DOHH2 (cell line): ENCODE data around the gene AHCY.
A peak's percentile ranks its signal among the peaks of the same experiment; 100 is the strongest.
"Not testable (repeated sequence)": the region's sequence is repeated elsewhere in the genome, so short reads cannot be mapped to it uniquely, and the experiment has no call there.

Experiments used
- H3F3A ChIP-seq: fragments of 200-600 bp; sonication (generic), shearing (Covaris generic); 2 replicates; pipeline ENCODE4 v1.6.0; 2016; ENCODE audit warnings: antibody characterized with exemption, mild to moderate bottlenecking; ENCODE audit not compliant: control insufficient read depth, insufficient read depth
- H3K27ac ChIP-seq: fragments of 200-600 bp; sonication (generic); 2 replicates; pipeline ENCODE4 v1.5.1; 2014; ENCODE audit warnings: low read depth, mild to moderate bottlenecking, low read length, moderate library complexity
- H3K27me3 ChIP-seq: fragments of 200-600 bp; sonication (generic); 2 replicates; pipeline ENCODE4 v1.6.1; 2014; ENCODE audit warnings: mild to moderate bottlenecking, low read length, mixed read lengths; ENCODE audit not compliant: control insufficient read depth
- H3K36me3 ChIP-seq: fragments of 200-600 bp; sonication (generic); 2 replicates; pipeline ENCODE4 v1.6.1; 2014; ENCODE audit warnings: mild to moderate bottlenecking, low read length, moderate library complexity, mixed read lengths; ENCODE audit not compliant: control insufficient read depth
- H3K4me1 ChIP-seq: fragments of 200-600 bp; sonication (generic); 2 replicates; pipeline ENCODE4 v1.6.1; 2014; ENCODE audit warnings: mild to moderate bottlenecking, low read length, mixed read lengths; ENCODE audit not compliant: control insufficient read depth
- H3K4me2 ChIP-seq: fragments of 200-600 bp; sonication (generic); 2 replicates; pipeline ENCODE4 v1.6.0; 2014; ENCODE audit warnings: mild to moderate bottlenecking, low read length, moderate library complexity
- H3K4me3 ChIP-seq: fragments of 200-600 bp; sonication (generic); 2 replicates; pipeline ENCODE4 v1.5.1; 2014; ENCODE audit warnings: mild to moderate bottlenecking, low read length, mixed read lengths
- H3K79me2 ChIP-seq: fragments of 200-600 bp; sonication (generic); 2 replicates; pipeline ENCODE4 v1.6.1; 2014; ENCODE audit warnings: mild to moderate bottlenecking, low read length, mixed read lengths; ENCODE audit not compliant: control insufficient read depth
- H3K9me2 ChIP-seq: fragments of 200-600 bp; sonication (generic); replicated peaks from 2 replicates; pipeline ENCODE4 v1.6.1; 2014; ENCODE audit warnings: mild to moderate bottlenecking, low read length, mixed read lengths; ENCODE audit not compliant: control insufficient read depth
- H3K9me3 ChIP-seq: fragments of 200-600 bp; sonication (generic); 2 replicates; pipeline ENCODE4 v1.6.1; 2014; ENCODE audit warnings: antibody characterized with exemption, low read length, mixed read lengths; ENCODE audit not compliant: control insufficient read depth, insufficient read depth
- H4K20me1 ChIP-seq: fragments of 200-600 bp; sonication (generic); 2 replicates; pipeline ENCODE4 v1.6.0; 2014; ENCODE audit warnings: low read depth, mild to moderate bottlenecking, antibody characterized with exemption, low read length, moderate library complexity; ENCODE audit not compliant: control insufficient read depth, insufficient read depth
- CTCF ChIP-seq: fragments of 200-600 bp; sonication (generic); IDR thresholded peaks from one replicate; pipeline ENCODE4 v1.5.1; 2014; ENCODE audit warnings: antibody characterized with exemption, mild to moderate bottlenecking, low read depth, low read length; ENCODE audit not compliant: poor library complexity, severe bottlenecking
- EZH2phosphoT487 ChIP-seq: fragments of 200-600 bp; sonication (generic); IDR thresholded peaks from 2 replicates; pipeline ENCODE4 v1.6.1; 2017; ENCODE audit warnings: borderline replicate concordance, mild to moderate bottlenecking, antibody characterized with exemption, low read length, moderate library complexity, mixed read lengths

The AHCY gene

GRCh38 chr20:34345402-34345736, 42.2 kb upstream of the AHCY start:
- H3K4me1 ChIP-seq, result peaks cover 15% of the 10 kb centered on the region
- no peaks in the 10 kb centered on the region for H3K9me3 ChIP-seq
- no peaks in the 10 kb centered on the region for H3K36me3 ChIP-seq
- H3K27me3 ChIP-seq, result no peaks in the 10 kb centered on the region
- no peak overlapping the region for H3K27ac ChIP-seq
- no peak for TF ChIP-seq EZH2phosphoT487
- no peak for TF ChIP-seq CTCF
- H3K4me3 ChIP-seq, result no peak overlapping the region
- H3K4me2 ChIP-seq, result no peak overlapping the region
- no peaks in the 10 kb centered on the region for H3K79me2 ChIP-seq
- no peaks in the 10 kb centered on the region for H4K20me1 ChIP-seq
- peaks cover 12% of the 10 kb centered on the region for H3F3A ChIP-seq
- no peaks in the 10 kb centered on the region for H3K9me2 ChIP-seq

DNA sequence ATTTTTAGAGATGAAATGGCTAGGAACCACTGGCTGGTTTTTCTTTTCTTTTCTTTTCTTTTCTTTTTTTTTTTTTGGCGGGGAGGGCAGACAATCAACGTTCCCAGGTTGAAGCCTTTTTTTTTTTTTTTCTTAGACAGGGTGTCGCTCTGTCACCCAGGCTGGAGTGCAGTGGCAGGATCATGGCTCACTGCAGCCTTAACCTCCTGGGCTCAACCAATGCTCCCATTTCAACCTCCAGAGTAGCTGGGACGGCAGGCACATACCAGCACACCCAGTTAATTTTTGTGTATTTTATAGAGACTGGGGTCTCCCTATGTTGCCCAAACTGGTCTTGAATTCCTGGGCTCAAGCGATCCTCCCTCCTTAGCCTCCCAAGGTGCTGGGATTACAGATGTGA, 41.1 kb upstream of the AHCY start:
- H3K79me2 ChIP-seq, result no peaks in the 10 kb centered on the region
- no peaks in the 10 kb centered on the region for H4K20me1 ChIP-seq

GRCh38 chr20:34343458-34344211, 40.5 kb upstream of the AHCY start:
- H4K20me1 ChIP-seq, result no peaks in the 10 kb centered on the region
- H3K9me3 ChIP-seq, result no peaks in the 10 kb centered on the region
- peaks cover 25% of the 10 kb centered on the region for H3F3A ChIP-seq
- H3K4me1 ChIP-seq, result peaks cover 31% of the 10 kb centered on the region
- no peaks in the 10 kb centered on the region for H3K36me3 ChIP-seq
- H3K9me2 ChIP-seq, result no peaks in the 10 kb centered on the region
- no peaks in the 10 kb centered on the region for H3K27me3 ChIP-seq
- H3K79me2 ChIP-seq, result no peaks in the 10 kb centered on the region
- no peak overlapping the region for H3K27ac ChIP-seq
- H3K4me3 ChIP-seq, result no peak overlapping the region
- no peak overlapping the region for H3K4me2 ChIP-seq
- TF ChIP-seq CTCF (no peak), EZH2phosphoT487 (no peak)

More for the DNA sequence above, 41.1 kb upstream of the AHCY start:
- no peaks in the 10 kb centered on the region for H3K27me3 ChIP-seq
- H3K36me3 ChIP-seq, result no peaks in the 10 kb centered on the region
- TF ChIP-seq CTCF (no peak), EZH2phosphoT487 (no peak)
- H3K27ac ChIP-seq, result no peak overlapping the region
- H3K4me2 ChIP-seq, result no peak overlapping the region
- no peaks in the 10 kb centered on the region for H3K9me3 ChIP-seq
- H3K4me3 ChIP-seq, result no peak overlapping the region
- no peaks in the 10 kb centered on the region for H3K9me2 ChIP-seq
- peaks cover 25% of the 10 kb centered on the region for H3K4me1 ChIP-seq
- peaks cover 20% of the 10 kb centered on the region for H3F3A ChIP-seq

DNA sequence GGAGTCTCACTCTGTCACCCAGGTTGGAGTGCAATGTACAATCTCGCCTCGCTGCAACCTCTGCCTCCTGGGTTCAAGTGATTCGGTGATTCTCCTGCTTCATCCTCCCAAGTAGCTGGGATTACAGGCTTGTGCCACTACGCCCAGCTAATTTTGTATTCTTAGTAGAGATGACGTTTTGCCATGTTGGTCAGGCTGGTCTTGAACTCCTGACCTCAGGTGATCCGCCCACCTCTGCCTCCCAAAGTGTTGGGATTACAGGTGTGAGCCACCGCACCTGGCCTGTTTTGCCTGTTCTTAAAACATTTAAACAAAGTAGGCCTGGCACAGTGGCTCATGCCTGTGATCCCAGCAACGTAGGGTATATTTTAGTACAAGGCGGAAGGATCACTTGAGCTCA, 38.0 kb upstream of the AHCY start:
- H3K27ac ChIP-seq, result not testable (repeated sequence)

DNA sequence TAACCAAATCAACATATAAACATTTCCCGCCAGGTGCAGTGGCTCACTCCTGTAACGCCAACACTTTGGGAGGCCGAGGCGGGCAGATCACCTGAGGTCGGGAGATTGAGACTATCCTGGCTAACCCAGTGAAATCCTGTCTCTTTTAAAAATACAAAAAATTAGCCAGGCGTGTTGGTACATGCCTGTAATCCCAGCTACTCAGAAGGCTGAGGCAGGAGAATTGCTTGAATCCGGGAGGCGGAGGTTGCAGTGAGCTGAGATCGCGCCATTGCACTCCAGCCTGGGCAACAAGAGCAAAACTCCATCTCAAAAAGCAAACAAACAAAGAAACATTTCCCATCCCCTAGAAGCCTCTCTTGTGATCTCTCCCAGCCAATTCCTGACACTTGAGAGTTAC, 37.6 kb upstream of the AHCY start:
- H3F3A ChIP-seq, result peaks cover 37% of the 10 kb centered on the region
- H3K4me3 ChIP-seq, H3K36me3 ChIP-seq, H3K4me2 ChIP-seq, H4K20me1 ChIP-seq, H3K9me2 ChIP-seq, H3K9me3 ChIP-seq, H3K79me2 ChIP-seq, H3K27me3 ChIP-seq: not testable (repeated sequence)
- H3K4me1 ChIP-seq, result peaks cover 60% of the 10 kb centered on the region
- H3K27ac ChIP-seq, result peak overlapping the region; percentile 93; the same call in 1 of the 2 replicates

More for the DNA sequence above, 38.0 kb upstream of the AHCY start:
- H3K4me3 ChIP-seq, H3K36me3 ChIP-seq, H3K79me2 ChIP-seq, H4K20me1 ChIP-seq, H3K9me3 ChIP-seq, H3K27me3 ChIP-seq, H3K4me2 ChIP-seq, H3K9me2 ChIP-seq: not testable (repeated sequence)
- Histone ChIP-seq H3K4me1 (peaks cover 55% of the 10 kb centered on the region), H3F3A (peaks cover 34% of the 10 kb centered on the region)
